B cell (primary cell): ENCODE measurements around the gene ANTXR2. TPM values are rescaled to one million over a fixed set of nuclear protein-coding genes. Genes with fewer than 3 reads are reported as not detected.

Source experiments
- ATAC-seq: fragments of 200-7000 bp; cut with Tn5 transposase; one replicate; pipeline ENCODE4 v1.10.0; 2021; ENCODE audit warnings: low read depth, mild to moderate bottlenecking, moderate number of reproducible peaks, moderate library complexity
- CTCF ChIA-PET: fragments of 350-600 bp; sonication (Branson Sonifier 250); formaldehyde crosslinking; loops from one replicate; lab custom pipeline; 2021; ENCODE audit warnings: antibody characterized with exemption, inconsistent platforms; lab: Charles Lee
- POLR2A ChIA-PET: fragments of 350-600 bp; sonication (Branson Sonifier 250); formaldehyde crosslinking; loops from one replicate; lab custom pipeline; 2021; ENCODE audit warnings: antibody characterized with exemption; lab: Charles Lee
- DNase-seq: peaks from one replicate; pipeline ENCODE4 v3.0.0; 2013
- H2AFZ ChIP-seq: 2 replicates; pipeline ENCODE4 v1.6.1; 2012; ENCODE audit warnings: mild to moderate bottlenecking, low read depth, low read length; ENCODE audit not compliant: insufficient read depth, poor library complexity, severe bottlenecking
- H3K27ac ChIP-seq, 2 donors: 1 replicate in 1 of 2; 2 replicates in 1 of 2; pipeline ENCODE4 v1.5.1; 2012 to 2013; ENCODE audit warnings: low read length in 2 of 2, mild to moderate bottlenecking in 2 of 2, moderate library complexity in 1 of 2
- H3K27me3 ChIP-seq, 4 experiments: fragments of 200-600 bp in 1 of 4; sonication (generic) in 1 of 4; replicated peaks in 1 of 4; 1 replicate in 2 of 4; 2 replicates in 2 of 4; pipeline versions ENCODE4 v1.6.1 to v1.7.0; 2013 to 2016; ENCODE audit warnings: low read length in 3 of 4, mild to moderate bottlenecking in 2 of 4, mixed read lengths in 1 of 4, moderate library complexity in 1 of 4; ENCODE audit not compliant: insufficient read depth in 4 of 4, control insufficient read depth in 3 of 4; ENCODE audit errors: control extremely low read depth in 1 of 4
- H3K36me3 ChIP-seq, 2 experiments: replicated peaks in 1 of 2; 1 replicate in 1 of 2; 2 replicates in 1 of 2; pipeline versions ENCODE4 v1.6.1 to v1.7.1; 2013; ENCODE audit warnings: low read length in 1 of 2; ENCODE audit not compliant: insufficient read depth in 2 of 2, control insufficient read depth in 1 of 2; ENCODE audit errors: control extremely low read depth in 1 of 2, extremely low read depth in 1 of 2
- H3K4me1 ChIP-seq, 2 donors: fragments of 200-600 bp in 1 of 2; sonication (generic) in 1 of 2; 1 replicate in 1 of 2; 2 replicates in 1 of 2; pipeline versions ENCODE4 v1.5.1 to v1.6.1; 2013 to 2017; ENCODE audit warnings: low read length in 2 of 2; ENCODE audit not compliant: control insufficient read depth in 2 of 2, insufficient read depth in 2 of 2
- H3K4me2 ChIP-seq: replicated peaks from 2 replicates; pipeline ENCODE3; 2012; ENCODE audit warnings: mild to moderate bottlenecking, low read depth, low read length; ENCODE audit not compliant: poor library complexity, severe bottlenecking
- H3K4me3 ChIP-seq, 5 experiments: fragments of 200-600 bp in 1 of 5; sonication (generic) in 1 of 5; 1 replicate in 3 of 5; 2 replicates in 2 of 5; pipeline versions ENCODE4 v1.5.1 to v1.7.0; 2011 to 2016; ENCODE audit warnings: low read length in 4 of 5, mild to moderate bottlenecking in 4 of 5, low read depth in 2 of 5, control low read depth in 1 of 5, moderate library complexity in 1 of 5; ENCODE audit not compliant: insufficient read depth in 1 of 5; ENCODE audit errors: control extremely low read depth in 1 of 5, extremely low read depth in 1 of 5
- H3K79me2 ChIP-seq: fragments of 200-600 bp; sonication (generic); one replicate; pipeline ENCODE4 v1.6.0; 2016; ENCODE audit warnings: low read length; ENCODE audit not compliant: control insufficient read depth, insufficient read depth
- H3K9ac ChIP-seq: fragments of 200-600 bp; sonication (generic); 2 replicates; pipeline ENCODE4 v1.6.1; 2017; ENCODE audit warnings: mild to moderate bottlenecking, low read length, moderate library complexity
- H3K9me3 ChIP-seq, 3 donors: one replicate each; pipeline versions ENCODE4 v1.6.1 to v1.7.1; 2013; ENCODE audit warnings: low read length in 2 of 3; ENCODE audit not compliant: control insufficient read depth in 2 of 3, insufficient read depth in 1 of 3; ENCODE audit errors: control extremely low read depth in 1 of 3
- H4K20me1 ChIP-seq: 2 replicates; pipeline ENCODE4 v1.6.0; 2012; ENCODE audit warnings: mild to moderate bottlenecking, low read length; ENCODE audit not compliant: insufficient read depth, control insufficient read depth, poor library complexity, severe bottlenecking
- H3K27ac Mint-ChIP-seq: one replicate; pipeline ENCODE4 v1.8.0; 2021; ENCODE audit warnings: mixed read lengths
- H3K27me3 Mint-ChIP-seq: one replicate; pipeline ENCODE4 v1.8.0; 2021; ENCODE audit warnings: mixed read lengths
- H3K4me1 Mint-ChIP-seq: one replicate; pipeline ENCODE4 v1.8.0; 2021; ENCODE audit warnings: mixed read lengths
- H3K4me3 Mint-ChIP-seq: one replicate; pipeline ENCODE4 v1.8.0; 2021; ENCODE audit warnings: mixed read lengths
- H3K9me3 Mint-ChIP-seq: one replicate; pipeline ENCODE4 v1.8.0; 2022; ENCODE audit warnings: mixed read lengths; ENCODE audit not compliant: insufficient read depth
- EZH2 ChIP-seq: IDR thresholded peaks from 2 replicates; pipeline ENCODE4 v1.6.1; 2012; ENCODE audit warnings: borderline replicate concordance, low read depth, mild to moderate bottlenecking, moderate library complexity, low read length; ENCODE audit not compliant: insufficient read depth, poor library complexity, severe bottlenecking
- WGBS: methylation state at CpG from one replicate; pipeline ENCODE4 v1.1.5; 2013; ENCODE audit warnings: missing lambda C conversion rate; ENCODE audit not compliant: insufficient coverage; 5-methylcytosine and 5-hydroxymethylcytosine counted together
- intact Hi-C: fragments of 100-400 bp; cut with micrococcal nuclease; formaldehyde crosslinking; loops from one replicate; pipeline ENCODE4 v1.10.0; 2022
- polyA plus RNA-seq: library from polyadenylated mRNA; depleted of rRNA; stranded (reverse); fragments of >200 nt; gene quantifications from 2 replicates; pipeline ENCODE4 v1.2.3, GENCODE V29; 2012
- total RNA-seq, 2 donors: library from RNA; stranded (reverse); fragments of 120-200 nt in 1 of 2; gene quantifications; 1 replicate in 1 of 2; 2 replicates in 1 of 2; pipeline versions ENCODE4 v1.2.3 to v1.2.4, GENCODE V29; 2013 to 2022
- TF ChIP-seq, protein P1 (sequence below): fragments of 200-600 bp; IDR thresholded peaks from one replicate; pipeline ENCODE4 v1.8.0; 2022; ENCODE audit warnings: antibody characterized with exemption, mild to moderate bottlenecking

ANTXR2 gene
- total and polyA plus RNA-seq, 2 donors (not counting 1 experiment from before 2014, with no cell fraction given): 10.6 to 63.0 TPM

DNA sequence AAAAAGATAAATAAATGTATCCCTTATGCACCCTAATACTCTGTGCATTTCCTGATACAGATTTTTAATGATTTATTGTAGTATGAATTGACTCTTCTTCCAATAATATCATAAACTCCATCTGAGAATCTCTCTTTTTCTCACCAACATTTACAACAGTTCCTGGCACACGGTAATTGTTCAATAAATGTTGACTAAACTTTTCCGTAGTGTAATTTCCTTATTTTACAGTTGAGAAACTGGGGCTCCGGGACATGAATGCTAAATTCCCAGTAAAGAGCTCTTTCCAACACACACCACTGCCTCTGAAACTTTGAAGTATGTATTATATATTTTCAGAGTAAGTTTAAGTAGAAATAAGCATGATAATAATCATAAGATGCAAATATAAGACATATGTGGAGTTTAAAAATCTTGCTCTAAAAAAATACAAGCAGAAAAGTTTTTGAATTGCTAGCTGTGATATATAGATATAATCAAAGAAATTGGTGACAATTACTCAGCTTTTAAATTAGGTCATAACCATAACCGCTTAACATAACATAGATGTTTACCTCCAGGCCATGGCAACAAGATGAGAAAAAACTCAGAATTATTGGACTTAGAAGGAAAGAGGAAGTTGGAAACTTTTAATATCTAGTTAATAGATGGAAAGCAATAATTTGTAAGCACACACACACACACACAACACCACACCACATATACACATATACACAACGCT, 28.2 kb upstream of the ANTXR2 start:
- Histone ChIP-seq H4K20me1 (no peaks in the 10 kb centered on the region), H3K4me1 (no peaks in the 10 kb centered on the region), H3K9ac (no peak overlapping the region), H3K36me3 (no peaks in the 10 kb centered on the region), H3K4me3 (no peak overlapping the region), H3K27ac (no peak overlapping the region), H3K79me2 (no peaks in the 10 kb centered on the region), H3K27me3 (no peaks in the 10 kb centered on the region), H3K4me2 (no peak overlapping the region), H3K9me3 (peaks cover 0 to 2% (median under 1%) of the 10 kb centered on the region in 3 donors), H2AFZ (no peak overlapping the region)
- H3K27ac Mint-ChIP-seq: no peak overlapping the region
- no CpG with 5 or more reads among the region's 5 CpGs for WGBS
- DNase-seq: no peak
- CTCF ChIA-PET: interaction anchor here (0.7 kb wide), 1 partner anchor 154 kb away, joined by 3 read pairs; no protein-coding TSS in a partner anchor
- intact Hi-C loops: no loop called here
- no peak for ATAC-seq
- H3K9me3 Mint-ChIP-seq: no peaks in the 10 kb centered on the region
- H3K27me3 Mint-ChIP-seq: peaks cover 18% of the 10 kb centered on the region
- TF ChIP-seq, protein P1, sequence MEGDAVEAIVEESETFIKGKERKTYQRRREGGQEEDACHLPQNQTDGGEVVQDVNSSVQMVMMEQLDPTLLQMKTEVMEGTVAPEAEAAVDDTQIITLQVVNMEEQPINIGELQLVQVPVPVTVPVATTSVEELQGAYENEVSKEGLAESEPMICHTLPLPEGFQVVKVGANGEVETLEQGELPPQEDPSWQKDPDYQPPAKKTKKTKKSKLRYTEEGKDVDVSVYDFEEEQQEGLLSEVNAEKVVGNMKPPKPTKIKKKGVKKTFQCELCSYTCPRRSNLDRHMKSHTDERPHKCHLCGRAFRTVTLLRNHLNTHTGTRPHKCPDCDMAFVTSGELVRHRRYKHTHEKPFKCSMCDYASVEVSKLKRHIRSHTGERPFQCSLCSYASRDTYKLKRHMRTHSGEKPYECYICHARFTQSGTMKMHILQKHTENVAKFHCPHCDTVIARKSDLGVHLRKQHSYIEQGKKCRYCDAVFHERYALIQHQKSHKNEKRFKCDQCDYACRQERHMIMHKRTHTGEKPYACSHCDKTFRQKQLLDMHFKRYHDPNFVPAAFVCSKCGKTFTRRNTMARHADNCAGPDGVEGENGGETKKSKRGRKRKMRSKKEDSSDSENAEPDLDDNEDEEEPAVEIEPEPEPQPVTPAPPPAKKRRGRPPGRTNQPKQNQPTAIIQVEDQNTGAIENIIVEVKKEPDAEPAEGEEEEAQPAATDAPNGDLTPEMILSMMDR: no peak
- no peak for TF ChIP-seq EZH2
- POLR2A ChIA-PET: no interaction called here
- H3K4me3 Mint-ChIP-seq: no peak overlapping the region
- peaks cover 3% of the 10 kb centered on the region for H3K4me1 Mint-ChIP-seq

- Histone ChIP-seq H2AFZ (no peak overlapping the region), H3K9ac (no peak overlapping the region), H3K36me3 (no peaks in the 10 kb centered on the region), H3K79me2 (no peaks in the 10 kb centered on the region), H3K27ac (no peak overlapping the region), H4K20me1 (no peaks in the 10 kb centered on the region), H3K4me3 (no peak overlapping the region), H3K4me2 (no peak overlapping the region), H3K4me1 (no peaks in the 10 kb centered on the region), H3K27me3 (no peaks in the 10 kb centered on the region), H3K9me3 (no peaks in the 10 kb centered on the region)
- ChIA-PET POLR2A (no interaction called here), CTCF (no interaction called here)
- ATAC-seq: no peak
- intact Hi-C loops: no loop called here
- no peak for DNase-seq
- TF ChIP-seq, protein P1: no peak
- TF ChIP-seq EZH2: no peak
- Mint-ChIP-seq H3K4me1 (peaks cover 3% of the 10 kb centered on the region), H3K27ac (no peak overlapping the region), H3K9me3 (no peaks in the 10 kb centered on the region), H3K4me3 (no peak overlapping the region), H3K27me3 (peaks cover 21% of the 10 kb centered on the region)
- no CpG with 5 or more reads among the region's 1 CpG for WGBS
Measured at GRCh38 chr4:80099671-80100070, 26.6 kb upstream of the ANTXR2 start.
